ENCODE results near the gene NF1. TPM values are rescaled to one million over a fixed set of nuclear protein-coding genes. Genes with fewer than 3 reads are reported as not detected.

NF1 gene
- total RNA-seq, 1 experiment from 2014 or later: 164 TPM

DNA sequence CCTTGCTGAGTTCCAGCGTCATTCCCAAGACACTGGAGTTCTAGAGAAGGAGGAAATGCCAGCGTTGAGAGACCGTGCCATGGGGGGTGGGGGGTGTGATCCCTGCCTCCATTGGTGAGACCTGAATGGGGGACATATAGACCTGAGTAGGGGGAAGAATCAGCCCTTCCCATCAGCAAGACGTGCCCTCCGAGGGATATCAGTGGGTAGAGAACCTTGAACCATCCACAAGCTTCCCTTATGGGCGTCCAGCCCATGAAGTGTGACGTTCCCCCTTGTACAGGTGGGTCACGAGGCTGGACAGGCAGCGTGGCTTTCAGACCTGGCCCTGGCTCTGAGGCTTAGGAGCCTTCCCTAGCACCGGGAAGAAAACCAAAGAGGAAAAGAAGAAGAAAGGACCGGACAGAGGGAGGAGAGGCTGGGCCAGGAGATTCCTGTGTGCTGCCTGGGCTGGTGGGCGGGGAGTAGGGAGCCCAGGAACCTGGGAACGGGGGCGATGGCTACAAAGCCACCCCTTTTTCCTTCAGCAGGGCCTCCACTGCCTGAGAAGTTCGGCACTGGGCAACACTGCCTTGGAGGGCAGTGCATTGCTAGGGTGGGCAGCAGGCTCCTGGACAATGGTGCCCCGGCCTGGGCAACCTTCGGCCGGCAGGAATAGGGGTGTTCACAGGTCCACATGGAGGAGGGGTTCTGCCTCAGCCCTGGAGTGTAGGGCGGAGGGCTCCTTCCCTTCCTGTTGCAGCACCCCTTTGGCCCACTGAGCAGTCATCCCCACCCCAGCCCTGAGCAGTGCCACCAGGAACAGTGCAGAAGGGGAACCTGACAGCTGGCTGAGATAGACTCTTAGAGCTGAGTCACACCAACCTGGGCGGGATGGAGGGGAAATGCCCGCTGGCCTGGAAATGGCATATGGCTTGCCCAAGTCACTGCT, 303.9 kb downstream of the NF1 start:
- Histone ChIP-seq H4K20me1 (ENCODE audit: insufficient read depth, low read depth, low read length) (peaks cover 5% of the 10 kb centered on the region; the same call in 1 of the 2 replicates), H3K4me1 (ENCODE audit: low read length) (no peaks in the 10 kb centered on the region), H3K27me3 (ENCODE audit: low read length) (no peaks in the 10 kb centered on the region), H3K9me3 (ENCODE audit: low read length) (no peaks in the 10 kb centered on the region), H3K79me2 (ENCODE audit: low read length) (no peaks in the 10 kb centered on the region), H3K27ac (ENCODE audit: low read length) (no peak overlapping the region), H2AFZ (ENCODE audit: low read length) (no peak overlapping the region), H3K9ac (ENCODE audit: low read length) (no peak overlapping the region), H3K9me2 (replicated peaks; ENCODE audit: insufficient read depth, low read length) (no peaks in the 10 kb centered on the region), H3K36me3 (ENCODE audit: insufficient read depth, low read length) (no peaks in the 10 kb centered on the region), H3K4me3 (ENCODE audit: low read length) (no peak overlapping the region), H3K4me2 (ENCODE audit: low read depth, low read length, poor library complexity, severe bottlenecking) (no peak overlapping the region)
- DNase-seq: no peak

GRCh38 chr17:31400481-31400950, 305.7 kb downstream of the NF1 start:
- peaks cover 5% of the 10 kb centered on the region; the same call in 1 of the 2 replicates for H4K20me1 ChIP-seq (ENCODE audit: insufficient read depth, low read depth, low read length)
- H3K9me3 ChIP-seq (ENCODE audit: low read length): no peaks in the 10 kb centered on the region
- H3K9ac ChIP-seq (ENCODE audit: low read length): no peak overlapping the region
- no peak overlapping the region for H2AFZ ChIP-seq (ENCODE audit: low read length)
- no peak for DNase-seq
- no peaks in the 10 kb centered on the region for H3K36me3 ChIP-seq (ENCODE audit: insufficient read depth, low read length)
- no peak overlapping the region for H3K27ac ChIP-seq (ENCODE audit: low read length)
- no peaks in the 10 kb centered on the region for H3K79me2 ChIP-seq (ENCODE audit: low read length)
- no peak overlapping the region for H3K4me2 ChIP-seq (ENCODE audit: low read depth, low read length, poor library complexity, severe bottlenecking)
- H3K4me3 ChIP-seq (ENCODE audit: low read length): no peak overlapping the region
- no peaks in the 10 kb centered on the region for H3K27me3 ChIP-seq (ENCODE audit: low read length)
- H3K9me2 ChIP-seq (replicated peaks; ENCODE audit: insufficient read depth, low read length): no peaks in the 10 kb centered on the region
- no peaks in the 10 kb centered on the region for H3K4me1 ChIP-seq (ENCODE audit: low read length)

GRCh38 chr17:31401456-31402254, 306.9 kb downstream of the NF1 start:
- no peaks in the 10 kb centered on the region for H3K79me2 ChIP-seq (ENCODE audit: low read length)
- no peak overlapping the region for H3K4me3 ChIP-seq (ENCODE audit: low read length)
- no peaks in the 10 kb centered on the region for H3K27me3 ChIP-seq (ENCODE audit: low read length)
- H3K4me2 ChIP-seq (ENCODE audit: low read depth, low read length, poor library complexity, severe bottlenecking): no peak overlapping the region
- H3K9ac ChIP-seq (ENCODE audit: low read length): no peak overlapping the region
- H3K27ac ChIP-seq (ENCODE audit: low read length): no peak overlapping the region
- DNase-seq: no peak
- H3K9me3 ChIP-seq (ENCODE audit: low read length): no peaks in the 10 kb centered on the region
- H3K9me2 ChIP-seq (replicated peaks; ENCODE audit: insufficient read depth, low read length): no peaks in the 10 kb centered on the region
- H4K20me1 ChIP-seq (ENCODE audit: insufficient read depth, low read depth, low read length): peaks cover under 1% of the 10 kb centered on the region; the same call in 1 of the 2 replicates
- H3K4me1 ChIP-seq (ENCODE audit: low read length): no peaks in the 10 kb centered on the region
- no peaks in the 10 kb centered on the region for H3K36me3 ChIP-seq (ENCODE audit: insufficient read depth, low read length)
- H2AFZ ChIP-seq (ENCODE audit: low read length): no peak overlapping the region

- H3K4me3 ChIP-seq (ENCODE audit: low read length): no peak overlapping the region
- no peaks in the 10 kb centered on the region for H3K79me2 ChIP-seq (ENCODE audit: low read length)
Measured at GRCh38 chr17:31404028-31404949, 309.5 kb downstream of the NF1 start.

GRCh38 chr17:31405890-31406371, 311.2 kb downstream of the NF1 start:
- H3K9ac ChIP-seq (ENCODE audit: low read length): no peak overlapping the region
- DNase-seq: no peak
- no peaks in the 10 kb centered on the region for H3K9me2 ChIP-seq (replicated peaks; ENCODE audit: insufficient read depth, low read length)
- H3K27ac ChIP-seq (ENCODE audit: low read length): no peak overlapping the region
- no peak overlapping the region for H3K4me2 ChIP-seq (ENCODE audit: low read depth, low read length, poor library complexity, severe bottlenecking)
- H3K9me3 ChIP-seq (ENCODE audit: low read length): no peaks in the 10 kb centered on the region
- H3K36me3 ChIP-seq (ENCODE audit: insufficient read depth, low read length): no peaks in the 10 kb centered on the region
- H3K27me3 ChIP-seq (ENCODE audit: low read length): no peaks in the 10 kb centered on the region
- H3K4me1 ChIP-seq (ENCODE audit: low read length): no peaks in the 10 kb centered on the region
- no peaks in the 10 kb centered on the region for H3K79me2 ChIP-seq (ENCODE audit: low read length)
- H4K20me1 ChIP-seq (ENCODE audit: insufficient read depth, low read depth, low read length): no peaks in the 10 kb centered on the region
- no peak overlapping the region for H3K4me3 ChIP-seq (ENCODE audit: low read length)
- no peak overlapping the region for H2AFZ ChIP-seq (ENCODE audit: low read length)

More at GRCh38 chr17:31404028-31404949, 309.5 kb downstream of the NF1 start:
- Histone ChIP-seq H3K27ac (ENCODE audit: low read length) (no peak overlapping the region), H2AFZ (ENCODE audit: low read length) (no peak overlapping the region), H3K36me3 (ENCODE audit: insufficient read depth, low read length) (no peaks in the 10 kb centered on the region), H4K20me1 (ENCODE audit: insufficient read depth, low read depth, low read length) (no peaks in the 10 kb centered on the region), H3K9me2 (replicated peaks; ENCODE audit: insufficient read depth, low read length) (no peaks in the 10 kb centered on the region), H3K9me3 (ENCODE audit: low read length) (no peaks in the 10 kb centered on the region), H3K9ac (ENCODE audit: low read length) (no peak overlapping the region), H3K4me2 (ENCODE audit: low read depth, low read length, poor library complexity, severe bottlenecking) (no peak overlapping the region), H3K27me3 (ENCODE audit: low read length) (no peaks in the 10 kb centered on the region), H3K4me1 (ENCODE audit: low read length) (no peaks in the 10 kb centered on the region)
- no peak for DNase-seq

DNA sequence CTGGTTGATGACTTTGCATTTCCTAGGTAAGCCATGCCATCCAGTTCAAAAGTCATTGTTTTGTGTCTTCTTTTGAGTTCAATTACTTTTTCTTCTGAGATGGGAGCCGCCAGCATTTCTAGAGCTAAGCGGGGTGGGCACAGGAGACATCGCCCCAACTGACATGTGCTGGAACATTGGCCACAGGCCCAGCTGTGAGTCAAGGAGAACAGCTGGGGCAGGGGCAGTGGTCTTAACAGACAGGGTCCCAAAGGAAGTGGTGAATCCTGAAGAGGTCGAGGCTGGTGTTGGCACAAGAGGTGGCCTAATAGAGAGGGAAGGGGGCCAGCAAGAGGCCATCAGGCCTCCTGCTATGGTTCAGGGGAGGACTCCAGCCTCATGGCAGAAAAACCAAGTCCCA, 313.8 kb downstream of the NF1 start:
- no peaks in the 10 kb centered on the region for H4K20me1 ChIP-seq (ENCODE audit: insufficient read depth, low read depth, low read length)
- no peaks in the 10 kb centered on the region for H3K79me2 ChIP-seq (ENCODE audit: low read length)
- no peak overlapping the region for H3K27ac ChIP-seq (ENCODE audit: low read length)
- no peak for DNase-seq
- H2AFZ ChIP-seq (ENCODE audit: low read length): no peak overlapping the region
- no peaks in the 10 kb centered on the region for H3K4me1 ChIP-seq (ENCODE audit: low read length)
- no peaks in the 10 kb centered on the region for H3K9me3 ChIP-seq (ENCODE audit: low read length)
- no peaks in the 10 kb centered on the region for H3K9me2 ChIP-seq (replicated peaks; ENCODE audit: insufficient read depth, low read length)
- H3K4me2 ChIP-seq (ENCODE audit: low read depth, low read length, poor library complexity, severe bottlenecking): no peak overlapping the region
- no peak overlapping the region for H3K4me3 ChIP-seq (ENCODE audit: low read length)
- H3K36me3 ChIP-seq (ENCODE audit: insufficient read depth, low read length): no peaks in the 10 kb centered on the region
- H3K9ac ChIP-seq (ENCODE audit: low read length): no peak overlapping the region
- H3K27me3 ChIP-seq (ENCODE audit: low read length): no peaks in the 10 kb centered on the region

DNA sequence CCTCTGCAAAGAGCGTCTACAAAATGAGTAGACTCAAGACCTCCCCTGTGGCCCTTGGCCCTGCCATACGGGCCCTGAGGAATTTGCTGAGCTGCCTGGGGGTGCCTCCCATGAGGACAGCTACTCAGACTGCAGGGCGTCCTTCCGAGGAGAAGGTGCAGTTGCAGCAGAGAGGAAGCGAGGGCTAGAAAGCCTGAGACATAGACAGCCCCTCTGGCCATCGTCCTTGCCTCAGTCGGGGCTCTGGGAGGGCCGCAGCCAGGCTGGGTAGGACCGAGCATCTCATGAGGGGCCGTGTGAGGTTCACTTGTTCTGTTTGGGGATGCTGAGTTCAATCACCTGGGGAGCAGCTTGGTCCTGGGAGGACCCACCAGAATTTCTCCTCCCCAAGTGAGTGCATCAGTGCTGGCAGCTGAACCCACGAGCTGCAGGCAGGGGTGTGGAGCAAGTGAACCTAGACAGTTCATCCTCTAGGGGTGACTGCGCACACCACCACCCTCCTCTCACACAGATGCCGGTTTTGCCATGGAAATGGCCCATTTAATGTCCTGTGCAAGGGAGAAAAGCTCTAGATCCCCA, 317.0 kb downstream of the NF1 start:
- no peaks in the 10 kb centered on the region for H3K79me2 ChIP-seq (ENCODE audit: low read length)
- no peak overlapping the region for H3K4me2 ChIP-seq (ENCODE audit: low read depth, low read length, poor library complexity, severe bottlenecking)
- H3K27me3 ChIP-seq (ENCODE audit: low read length): no peaks in the 10 kb centered on the region
- H3K36me3 ChIP-seq (ENCODE audit: insufficient read depth, low read length): no peaks in the 10 kb centered on the region
- H3K9me3 ChIP-seq (ENCODE audit: low read length): no peaks in the 10 kb centered on the region
- H3K9me2 ChIP-seq (replicated peaks; ENCODE audit: insufficient read depth, low read length): no peaks in the 10 kb centered on the region
- no peak overlapping the region for H3K4me3 ChIP-seq (ENCODE audit: low read length)
- H3K9ac ChIP-seq (ENCODE audit: low read length): no peak overlapping the region
- H2AFZ ChIP-seq (ENCODE audit: low read length): no peak overlapping the region
- no peaks in the 10 kb centered on the region for H4K20me1 ChIP-seq (ENCODE audit: insufficient read depth, low read depth, low read length)
- DNase-seq: no peak
- peaks cover 4% of the 10 kb centered on the region; the same call in 1 of the 2 replicates for H3K4me1 ChIP-seq (ENCODE audit: low read length)
- no peak overlapping the region for H3K27ac ChIP-seq (ENCODE audit: low read length)

Data from Karpas-422 (cell line).